ENCODE data around the gene COL6A2.

- TF ChIP-seq ZNF138 (CRISPR knock-in tag; conservative IDR thresholded peaks at IDR 0.05), result no peak
- TF ChIP-seq MLX (CRISPR knock-in tag; IDR thresholded peaks at IDR 0.05), result no peak
- no peak for TF ChIP-seq ZMAT4 (CRISPR knock-in tag; IDR thresholded peaks at IDR 0.05)
- no peak for TF ChIP-seq CTCF (IDR thresholded peaks at IDR 0.05)
- TF ChIP-seq ZNF263 (CRISPR knock-in tag; IDR thresholded peaks at IDR 0.05; ENCODE audit: low read depth), result no peak
These were observed 40.6 kb downstream of the COL6A2 start for GRCh38 chr21:46138383-46138970.
